GOT3 (cell line): Measurements from ENCODE around the gene COQ2.
A peak's percentile ranks its signal among the peaks of the same experiment; 100 is the strongest.
"Not testable (repeated sequence)": the region's sequence is repeated elsewhere in the genome, so short reads cannot be mapped to it uniquely, and the experiment has no call there.

Experiments
- DNase-seq: peaks from one replicate; lab custom pipeline; 2025; ENCODE audit warnings: mixed read lengths; lab: John Stamatoyannopoulos, UW

COQ2 gene

GRCh38 chr4:83284193-83285054 lies at the start of gene COQ2:
Gene COQ2 (minus strand): TSS chr4:83284798. CDS start chr4:83284764, 34 bp downstream.
- peak; percentile 91 for DNase-seq

GRCh38 chr4:83331956-83332355 lies 47.4 kb upstream of the COQ2 start:
- DNase-seq: no peak

- DNase-seq: no peak
These were observed 45.0 kb upstream of the COQ2 start for GRCh38 chr4:83329521-83330110.

- no peak for DNase-seq
These were observed 44.1 kb upstream of the COQ2 start for GRCh38 chr4:83328521-83329187.

GRCh38 chr4:83326546-83326945 lies 41.9 kb upstream of the COQ2 start:
- DNase-seq: no peak

GRCh38 chr4:83325306-83325705 lies 40.7 kb upstream of the COQ2 start:
- not testable (repeated sequence) for DNase-seq

GRCh38 chr4:83323136-83323535 lies 38.5 kb upstream of the COQ2 start:
- no peak for DNase-seq

GRCh38 chr4:83320548-83320947 lies 36.0 kb upstream of the COQ2 start:
- no peak for DNase-seq

- DNase-seq: no peak
These were observed 34.1 kb upstream of the COQ2 start for GRCh38 chr4:83318666-83319065.

GRCh38 chr4:83317671-83318070 lies 33.1 kb upstream of the COQ2 start:
- no peak for DNase-seq

GRCh38 chr4:83316459-83317165 lies 32.0 kb upstream of the COQ2 start:
- DNase-seq: no peak

GRCh38 chr4:83315341-83315870 lies 30.8 kb upstream of the COQ2 start:
- DNase-seq: no peak

- DNase-seq: no peak
These were observed 24.1 kb upstream of the COQ2 start for GRCh38 chr4:83308672-83309071.

- DNase-seq: no peak
These were observed 23.3 kb upstream of the COQ2 start for GRCh38 chr4:83307920-83308319.

GRCh38 chr4:83305187-83305586 lies 20.6 kb upstream of the COQ2 start:
- DNase-seq: no peak

- DNase-seq: no peak
These were observed 13.1 kb upstream of the COQ2 start for GRCh38 chr4:83297548-83298260.

- no peak for DNase-seq
These were observed 8.9 kb upstream of the COQ2 start for GRCh38 chr4:83293305-83294046.

GRCh38 chr4:83290059-83290774 lies 5.6 kb upstream of the COQ2 start:
- DNase-seq: not testable (repeated sequence)

GRCh38 chr4:83288381-83288780 lies 3.8 kb upstream of the COQ2 start:
- DNase-seq: not testable (repeated sequence)

GRCh38 chr4:83285055-83285407 lies 433 bp upstream of the COQ2 start:
- DNase-seq: peak; percentile 12
